HCT116 (cell line): Measurements from ENCODE around the gene HCAR1. TPM values are rescaled to one million over a fixed set of nuclear protein-coding genes. Genes with fewer than 3 reads are reported as not detected.

ENCODE experiments used
- ATAC-seq: fragments of 200-7000 bp; cut with Tn5 transposase; 2 replicates; pipeline ENCODE4 v1.9.1; 2020; ENCODE audit warnings: mild to moderate bottlenecking, moderate library complexity
- BruUV-seq: library from RNA; stranded (reverse); fragments of 400-500 nt; replicated peaks from 2 replicates; lab custom pipeline; 2021; lab: Mats Ljungman, UMichigan
- CTCF ChIA-PET: fragments of 300-600 bp; sonication (Branson Sonifier 250); formaldehyde crosslinking; loops from one replicate; lab custom pipeline; 2021; ENCODE audit warnings: antibody characterized with exemption; lab: Charles Lee
- POLR2A ChIA-PET: fragments of 300-600, 350-600 bp; sonication (Branson Sonifier 250); formaldehyde crosslinking; loops from one replicate; lab custom pipeline; 2021; ENCODE audit warnings: antibody characterized with exemption; lab: Charles Lee
- RAD21 ChIA-PET, 2 experiments: fragments of 300-600 bp; sonication (Branson Sonifier 250); formaldehyde crosslinking; loops; one replicate each; lab custom pipeline; 2023; ENCODE audit warnings: low total read pairs in 2 of 2; ENCODE audit not compliant: uncharacterized antibody in 2 of 2, unreplicated experiment in 2 of 2, low non-redundant PET in 1 of 2; lab: Charles Lee
- DNase-seq: peaks from one replicate; pipeline ENCODE4 v3.0.0-alpha.2; 2010; ENCODE audit warnings: low read depth, low spot score
- H2AFZ ChIP-seq: fragments of 200-600 bp; shearing (Covaris generic), sonication (generic); 2 replicates; pipeline ENCODE4 v1.6.1; 2017; ENCODE audit warnings: low read depth, mixed run types, mixed read lengths, antibody characterized with exemption, low read length; ENCODE audit not compliant: poor library complexity, severe bottlenecking
- H3K27ac ChIP-seq: 2 replicates; pipeline ENCODE4 v1.5.1; 2012; ENCODE audit warnings: low read depth, low read length
- H3K27me3 ChIP-seq: fragments of 200-600 bp; sonication (generic); 2 replicates; pipeline ENCODE4 v1.6.1; 2016; ENCODE audit warnings: mixed run types, low read length, mixed read lengths; ENCODE audit not compliant: insufficient read depth
- H3K36me3 ChIP-seq, 2 experiments: fragments of 200-500 bp in 1 of 2; fragments of 200-600 bp in 1 of 2; sonication (Bioruptor generic) in 1 of 2; sonication (generic) in 1 of 2; 2 replicates each; pipeline versions ENCODE4 v1.5.1 to v1.6.1; 2014 to 2016; ENCODE audit warnings: low read length in 2 of 2, inconsistent platforms in 1 of 2, mixed read lengths in 1 of 2, mixed run types in 1 of 2; ENCODE audit not compliant: insufficient read depth in 2 of 2, control insufficient read depth in 1 of 2
- H3K4me1 ChIP-seq, 2 experiments: fragments of 200-600 bp in 1 of 2; sonication (generic) in 1 of 2; 2 replicates each; pipeline versions ENCODE4 v1.5.1 to v1.6.1; 2012 to 2017; ENCODE audit warnings: low read length in 2 of 2, inconsistent platforms in 1 of 2, mild to moderate bottlenecking in 1 of 2, mixed read lengths in 1 of 2, mixed run types in 1 of 2, moderate library complexity in 1 of 2; ENCODE audit not compliant: insufficient read depth in 2 of 2, control insufficient read depth in 1 of 2
- H3K4me2 ChIP-seq: fragments of 200-600 bp; sonication (generic); 2 replicates; pipeline ENCODE4 v1.6.1; 2017; ENCODE audit warnings: mixed run types, low read length, mixed read lengths
- H3K4me3 ChIP-seq, 2 experiments: fragments of 200-600 bp in 1 of 2; sonication (generic) in 1 of 2; replicated peaks in 1 of 2; 2 replicates each; pipeline ENCODE4 v1.5.1; 2011 to 2016; ENCODE audit warnings: low read length in 2 of 2, control low read depth in 1 of 2, low read depth in 1 of 2, mild to moderate bottlenecking in 1 of 2, mixed read lengths in 1 of 2, mixed run types in 1 of 2
- H3K79me2 ChIP-seq: fragments of 200-600 bp; sonication (generic); 2 replicates; pipeline ENCODE4 v1.6.1; 2017; ENCODE audit warnings: mild to moderate bottlenecking, mixed run types, low read length, moderate library complexity, mixed read lengths; ENCODE audit not compliant: insufficient read depth
- H3K9ac ChIP-seq: fragments of 200-600 bp; sonication (generic); 2 replicates; pipeline ENCODE4 v1.6.1; 2016; ENCODE audit warnings: low read length, mixed read lengths
- H3K9me2 ChIP-seq: fragments of 200-600 bp; sonication (generic), shearing (Covaris generic); 2 replicates; pipeline ENCODE4 v1.6.1; 2017; ENCODE audit warnings: mixed run types, mild to moderate bottlenecking, moderate library complexity; ENCODE audit not compliant: insufficient read depth
- H3K9me3 ChIP-seq, 2 experiments: fragments of 200-500 bp in 1 of 2; fragments of 200-600 bp in 1 of 2; sonication (Bioruptor generic) in 1 of 2; sonication (generic) in 1 of 2; 2 replicates each; pipeline ENCODE4 v1.6.1; 2014 to 2017; ENCODE audit warnings: low read length in 2 of 2, mixed read lengths in 2 of 2, inconsistent platforms in 1 of 2, low read depth in 1 of 2, mild to moderate bottlenecking in 1 of 2, mixed run types in 1 of 2, moderate library complexity in 1 of 2; ENCODE audit not compliant: control insufficient read depth in 1 of 2, insufficient read depth in 1 of 2
- H4K20me1 ChIP-seq: fragments of 200-600 bp; sonication (generic), shearing (Covaris generic); 2 replicates; pipeline ENCODE4 v1.6.1; 2017; ENCODE audit warnings: mixed run types, mild to moderate bottlenecking, moderate library complexity; ENCODE audit not compliant: insufficient read depth
- ATF3 ChIP-seq: IDR thresholded peaks from 2 replicates; pipeline ENCODE4 v1.6.1; 2012
- CTCF ChIP-seq, 3 experiments: fragments of 200-600 bp in 1 of 3; sonication (generic) in 1 of 3; IDR thresholded peaks in 2 of 3; conservative IDR thresholded peaks in 1 of 3; 2 replicates each; pipeline ENCODE4 v1.5.1; 2012 to 2017; ENCODE audit warnings: low read depth in 2 of 3, low read length in 2 of 3, antibody characterized with exemption in 1 of 3, borderline replicate concordance in 1 of 3, control low read depth in 1 of 3, mild to moderate bottlenecking in 1 of 3, mixed read lengths in 1 of 3, mixed run types in 1 of 3, moderate library complexity in 1 of 3; ENCODE audit not compliant: insufficient read depth in 1 of 3
- ELF1 ChIP-seq: IDR thresholded peaks from 2 replicates; pipeline ENCODE4 v1.6.1; 2012; ENCODE audit warnings: low read depth, borderline replicate concordance
- EZH2 ChIP-seq: fragments of 200-600 bp; sonication (generic); IDR thresholded peaks from 2 replicates; pipeline ENCODE4 v1.6.1; 2017; ENCODE audit warnings: antibody characterized with exemption, mixed run types
- EZH2phosphoT487 ChIP-seq: fragments of 200-600 bp; IDR thresholded peaks from 2 replicates; pipeline ENCODE4 v1.6.1; 2018; ENCODE audit warnings: antibody characterized with exemption, borderline replicate concordance
- FOSL1 ChIP-seq: IDR thresholded peaks from 2 replicates; pipeline ENCODE4 v1.6.1; 2012; ENCODE audit warnings: low read depth
- JUND ChIP-seq: IDR thresholded peaks from 2 replicates; pipeline ENCODE4 v1.6.1; 2012
- MAX ChIP-seq: IDR thresholded peaks from 2 replicates; pipeline ENCODE4 v1.6.1; 2012
- POLR2AphosphoS5 ChIP-seq: IDR thresholded peaks from 2 replicates; pipeline ENCODE4 v1.6.1; 2011; ENCODE audit warnings: mild to moderate bottlenecking, low read depth, low read length, moderate library complexity
- RAD21 ChIP-seq: IDR thresholded peaks from 2 replicates; pipeline ENCODE4 v1.6.1; 2012; ENCODE audit warnings: low read depth, mild to moderate bottlenecking
- SRF ChIP-seq: IDR thresholded peaks from 2 replicates; pipeline ENCODE4 v1.6.1; 2012; ENCODE audit warnings: low read depth
- YY1 ChIP-seq: IDR thresholded peaks from 2 replicates; pipeline ENCODE4 v1.6.1; 2011; ENCODE audit warnings: low read length, low read depth, moderate library complexity, mild to moderate bottlenecking; ENCODE audit not compliant: insufficient replicate concordance; ENCODE audit errors: extremely low read depth
- ZBTB33 ChIP-seq: IDR thresholded peaks from 2 replicates; pipeline ENCODE4 v1.6.1; 2011; ENCODE audit warnings: mild to moderate bottlenecking, low read length, moderate library complexity; ENCODE audit not compliant: insufficient replicate concordance; ENCODE audit errors: extremely low read depth
- ZFX ChIP-seq: fragments of 450-650 bp; IDR thresholded peaks from 2 replicates; pipeline ENCODE4 v1.6.1; 2017
- ZNF274 ChIP-seq: fragments of 200-500 bp; sonication (Bioruptor generic); IDR thresholded peaks from 2 replicates; pipeline ENCODE4 v1.6.1; 2014; ENCODE audit warnings: mild to moderate bottlenecking, low read depth, low read length, inconsistent platforms
- intact Hi-C: fragments of 100-400 bp; cut with micrococcal nuclease; formaldehyde crosslinking; loops from 2 replicates; pipeline ENCODE4 v1.10.0; 2022
- total RNA-seq: library from RNA; stranded (reverse); gene quantifications from one replicate; pipeline ENCODE4 v1.2.1, GENCODE V29; 2021; ENCODE audit not compliant: unreplicated experiment

The HCAR1 gene
- total RNA-seq, 1 experiment from 2014 or later: not detected

- TF ChIP-seq ZBTB33 (no peak), ZNF274 (no peak)
- TF ChIP-seq, all 23 proteins: peak for 0
Observed at GRCh38 chr12:122688291-122688690, 42.4 kb downstream of the HCAR1 start (continued).

- no peak overlapping the region for H2AFZ ChIP-seq
- no peaks in the 10 kb centered on the region for H4K20me1 ChIP-seq
- H3K9me3 ChIP-seq: no peaks in the 10 kb centered on the region
- no peak overlapping the region for H3K4me2 ChIP-seq
- CTCF ChIA-PET: no interaction called here
- H3K9me2 ChIP-seq: no peaks in the 10 kb centered on the region
- no peak overlapping the region for H3K9ac ChIP-seq
- H3K79me2 ChIP-seq: no peaks in the 10 kb centered on the region
- no TSS peak for BruUV-seq
- no peaks in the 10 kb centered on the region; a peak in 1 of 4 replicates for H3K4me1 ChIP-seq
- ATAC-seq: no peak
- no peaks in the 10 kb centered on the region for H3K36me3 ChIP-seq
- H3K27me3 ChIP-seq: no peaks in the 10 kb centered on the region
- no peak overlapping the region for H3K4me3 ChIP-seq
- intact Hi-C loops: no loop called here
- RAD21 ChIA-PET: no interaction called here
- no peak for DNase-seq
- TF ChIP-seq ZFX (no peak), POLR2AphosphoS5 (no peak), EZH2 (no peak), SRF (no peak), JUND (no peak), EZH2phosphoT487 (no peak), ZNF274 (no peak), ATF3 (no peak), MAX (no peak), ELF1 (no peak), YY1 (no peak), CTCF (IDR thresholded peaks at IDR 0.05 in 2 of 3, conservative IDR thresholded peaks at IDR 0.05 in 1 of 3; ENCODE audit: borderline replicate concordance in 1 of 3, insufficient read depth in 1 of 3, low read depth in 2 of 3, low read length in 2 of 3) (no peak), FOSL1 (no peak), RAD21 (no peak)
- H3K27ac ChIP-seq: no peak overlapping the region
- POLR2A ChIA-PET: no interaction called here
Observed at GRCh38 chr12:122687086-122687485, 43.6 kb downstream of the HCAR1 start.
